HG03159 (cell line): ENCODE measurements around the gene ARHGEF35.
A peak's percentile ranks its signal among the peaks of the same experiment; 100 is the strongest.
"Not testable (repeated sequence)": the region's sequence is repeated elsewhere in the genome, so short reads cannot be mapped to it uniquely, and the experiment has no call there.

Source experiments
- ATAC-seq: cut with Tn5 transposase; IDR thresholded peaks from one replicate; pipeline ENCODE4 v1.9.1; 2021; ENCODE audit warnings: mild to moderate bottlenecking, moderate library complexity; ENCODE audit not compliant: unreplicated experiment

ARHGEF35 gene

GRCh38 chr7:144179165-144179479 lies 16.5 kb downstream of the ARHGEF35 start:
- ATAC-seq, result peak; percentile 29

- peak; percentile 98 for ATAC-seq
Measured at GRCh38 chr7:144178380-144179164, 17.1 kb downstream of the ARHGEF35 start.

- no peak for ATAC-seq
Measured at GRCh38 chr7:144174613-144175012, 21.0 kb downstream of the ARHGEF35 start.

GRCh38 chr7:144171594-144172350 lies 23.9 kb downstream of the ARHGEF35 start:
- ATAC-seq, result not testable (repeated sequence)

GRCh38 chr7:144164784-144165183 lies 30.8 kb downstream of the ARHGEF35 start:
- ATAC-seq, result no peak

- ATAC-seq, result no peak
Measured at GRCh38 chr7:144158861-144159260, 36.8 kb downstream of the ARHGEF35 start.

GRCh38 chr7:144148224-144148827 lies 47.3 kb downstream of the ARHGEF35 start:
- ATAC-seq, result no peak

- no peak for ATAC-seq
Measured at GRCh38 chr7:144144426-144144825, 51.2 kb downstream of the ARHGEF35 start.

GRCh38 chr7:144142187-144142586 lies 53.4 kb downstream of the ARHGEF35 start:
- ATAC-seq, result no peak

- ATAC-seq, result no peak
Measured at GRCh38 chr7:144137501-144137900, 58.1 kb downstream of the ARHGEF35 start.
